Measurements from ENCODE around the gene ARHGAP4.

GRCh38 chrX:153948002-153948466, 22.0 kb upstream of the ARHGAP4 start:
- TF ChIP-seq POLR2A (IDR thresholded peaks at IDR 0.05; ENCODE audit: low read depth, low read length), result no peak
- TF ChIP-seq POLR2AphosphoS5 (IDR thresholded peaks at IDR 0.05; ENCODE audit: low read depth, low read length), result no peak
- TF ChIP-seq TAF1 (IDR thresholded peaks at IDR 0.05; ENCODE audit: low read depth, low read length), result no peak
- no peak for TF ChIP-seq SPI1 (IDR thresholded peaks at IDR 0.05; ENCODE audit: low read depth, low read length)
- TF ChIP-seq POU2F2 (IDR thresholded peaks at IDR 0.05; ENCODE audit: low read depth, low read length), result no peak
